Heart left ventricle (tissue), 16 donors: ENCODE data around the gene KRTAP10-10. TPM values are rescaled to one million over a fixed set of nuclear protein-coding genes. Genes with fewer than 3 reads are reported as not detected.
"Not testable (repeated sequence)": the region's sequence is repeated elsewhere in the genome, so short reads cannot be mapped to it uniquely, and the experiment has no call there.

Source experiments
- ATAC-seq, 4 donors: fragments of 200-7000 bp; cut with Tn5 transposase; one replicate each; pipeline ENCODE4 v1.9.1; 2020 to 2022; ENCODE audit warnings: moderate library complexity in 4 of 4, mild to moderate bottlenecking in 3 of 4, moderate number of reproducible peaks in 1 of 4
- DNase-seq, 5 donors: peaks; one replicate each; pipeline ENCODE4 v3.0.0-alpha.2; 2020
- H3K27ac ChIP-seq, 12 donors: fragments of 200-600 bp; sonication (generic) in 4 of 12; one replicate each; pipeline versions ENCODE4 v1.5.0 to v1.8.0; 2016 to 2022; ENCODE audit warnings: mild to moderate bottlenecking in 2 of 12
- H3K27me3 ChIP-seq, 9 donors: fragments of 200-600 bp; sonication (generic) in 2 of 9; one replicate each; pipeline versions ENCODE4 v1.5.1 to v1.8.0; 2016 to 2022; ENCODE audit warnings: mild to moderate bottlenecking in 3 of 9
- H3K36me3 ChIP-seq, 9 donors: fragments of 200-600 bp; sonication (generic) in 2 of 9; one replicate each; pipeline versions ENCODE4 v1.5.0 to v1.8.0; 2018 to 2022; ENCODE audit warnings: mild to moderate bottlenecking in 2 of 9
- H3K4me1 ChIP-seq, 12 donors: fragments of 200-600 bp; sonication (generic) in 4 of 12; one replicate each; pipeline versions ENCODE4 v1.5.0 to v1.8.0; 2016 to 2022; ENCODE audit warnings: mild to moderate bottlenecking in 3 of 12
- H3K4me3 ChIP-seq, 12 donors: fragments of 200-600 bp; sonication (generic) in 4 of 12; one replicate each; pipeline versions ENCODE4 v1.5.0 to v1.8.0; 2017 to 2022; ENCODE audit warnings: mild to moderate bottlenecking in 9 of 12, moderate library complexity in 4 of 12
- H3K9me3 ChIP-seq, 12 donors: fragments of 200-600 bp; sonication (generic) in 4 of 12; one replicate each; pipeline versions ENCODE4 v1.5.0 to v1.8.0; 2016 to 2022; ENCODE audit warnings: mild to moderate bottlenecking in 1 of 12
- POLR2A ChIP-seq, 2 donors: fragments of 450-650 bp; IDR thresholded peaks; one replicate each; pipeline ENCODE4 v1.6.1; 2017; ENCODE audit warnings: antibody characterized with exemption in 2 of 2, mild to moderate bottlenecking in 2 of 2, moderate library complexity in 2 of 2
- WGBS, 4 donors: extraction: QIAGEN DNeasy Blood & Tissue Kit in 2 of 4; methylation state at CpG; one replicate each; pipeline versions ENCODE4 v1.1.5 to v1.1.7; 2013 to 2018; 5-methylcytosine and 5-hydroxymethylcytosine counted together
- intact Hi-C, 10 donors: fragments of 100-400 bp; cut with DNase I; formaldehyde crosslinking; loops; one replicate each; pipeline versions ENCODE4 v1.11.1 to v1.14.2; 2022
- polyA plus RNA-seq, 2 donors: library from polyadenylated mRNA; stranded (reverse); fragments of 200-250 nt; gene quantifications; one replicate each; pipeline ENCODE4 v1.2.3, GENCODE V29; 2013
- total RNA-seq, 9 donors: library from RNA; depleted of rRNA in 2 of 9; stranded (reverse); fragments of >200 nt in 2 of 9; fragmentation: NEBNext Ultra II Directional in 3 of 9; extraction: Animal tissue kit (Norgen Biotek cat#: 25700) in 3 of 9; gene quantifications; one replicate each; pipeline versions ENCODE4 v1.1.0 to v1.2.4, GENCODE V29; 2016 to 2023
- TF ChIP-seq, protein P1 (sequence below), 12 donors: fragments of 200-600 bp; sonication (generic) in 4 of 12; IDR thresholded peaks; one replicate each; pipeline versions ENCODE4 v1.5.0 to v1.8.0; 2018 to 2022; ENCODE audit warnings: antibody characterized with exemption in 12 of 12, mild to moderate bottlenecking in 5 of 12
- donor health status: ischemic (EF 13 %, LVEDD 7.1; RV severe dilation, severe dysfunction).
- donor health status: healthy with polysubstance abuse.
- donor health status: DM: no; HTN: yes; CAD: no.
- donor health status: DM: no; HTN: no; CAD: no.
- donor health status: ischemic (EF 25% LVEDD 6.9; RV normal size, moderate dysfunction).
- donor health status: ischemic (EF 25% LVEDD 5.7; RV mildly dilated, moderate dysfunction).
- donor health status: healthy.
- donor health status: DM: yes; HTN: yes; CAD: no.
- donor health status: ischemic (EF 35%, LVEDD 5.7; RV mildly dilated, moderate dysfunction).
- donor health status: nonischemic (EF 11% LVEDD 7.7; RV severe dilation, severe dysfunction).
- donor health status: DM: yes; HTN: yes; CAD: no.
- donor health status: PGD.
- donor health status: ischemic (EF 29% LVEDD 5.4; RV normal size, mild dysfunction).
- donor health status: nonischemic (EF 23%, LVEDD 6.1; RV moderate dilation, normal function).

Gene KRTAP10-10
- total and polyA plus RNA-seq, 11 donors = not detected

DNA sequence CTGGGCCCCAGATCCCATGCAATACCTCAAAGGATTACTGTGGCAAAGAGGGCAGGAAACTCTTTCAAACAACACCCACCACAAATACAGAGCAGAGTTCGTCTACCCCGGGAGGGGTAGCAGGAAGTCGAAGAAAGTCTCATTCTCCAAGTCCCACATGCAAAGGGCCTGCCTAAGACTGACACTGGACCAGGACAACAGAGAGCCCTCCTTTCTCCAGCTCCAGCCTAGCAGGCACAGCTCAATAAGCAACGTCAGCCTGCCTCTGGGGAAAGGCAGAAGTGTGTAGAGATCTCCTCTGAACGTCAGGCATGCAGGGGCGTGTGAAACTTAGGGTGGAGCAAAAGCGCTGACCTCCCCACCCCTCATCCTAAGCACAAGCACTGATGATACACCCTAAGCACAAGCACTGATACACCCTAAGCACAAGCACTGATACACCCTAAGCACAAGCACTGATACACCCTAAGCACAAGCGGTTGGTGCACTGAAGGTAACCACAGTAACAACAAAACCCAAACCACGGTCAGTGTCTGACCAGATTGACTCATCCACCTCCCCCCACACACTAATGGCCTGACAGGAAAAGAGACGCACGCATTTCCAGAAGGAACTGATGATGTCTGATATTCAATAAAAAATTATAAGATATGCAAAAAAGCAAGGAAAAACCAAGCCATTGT is 21.9 kb downstream of the KRTAP10-10 start:
- Histone ChIP-seq H3K27ac (peak overlapping the region in 1 of 12 donors; percentile 74), H3K4me3 (no peak overlapping the region), H3K27me3 (peaks cover 0 to 8% (median 0%) of the 10 kb centered on the region in 9 donors), H3K36me3 (no peaks in the 10 kb centered on the region), H3K4me1 (peaks cover 0 to 4% (median 0%) of the 10 kb centered on the region in 12 donors), H3K9me3 (peaks cover 0 to 17% (median 4%) of the 10 kb centered on the region in 12 donors)
- intact Hi-C loops = no loop called here
- DNase-seq = no peak
- no peak for TF ChIP-seq POLR2A (IDR thresholded peaks at IDR 0.05)
- no peak for ATAC-seq
- WGBS, 4 donors = 53 to 64% (median 56%) methylated on average over 11 of the region's 11 CpGs

DNA sequence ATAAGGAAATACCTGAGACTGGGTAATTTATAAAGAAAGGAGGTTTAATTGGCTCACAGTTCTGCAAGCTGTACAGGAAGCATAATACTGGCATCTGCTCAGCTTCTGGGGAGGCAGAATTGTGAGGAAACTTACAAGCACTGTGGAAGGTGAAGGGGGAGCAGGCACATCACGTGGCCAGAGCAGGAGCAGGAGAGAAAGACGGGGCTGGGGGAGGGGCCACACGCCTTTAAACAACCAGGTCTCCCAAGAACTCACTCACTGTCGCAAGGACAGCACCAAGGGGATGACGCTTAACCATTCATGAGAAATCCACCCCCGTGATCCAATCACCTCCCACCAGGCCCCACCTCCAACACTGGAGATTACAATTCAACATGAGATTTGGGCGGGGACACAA is 24.4 kb downstream of the KRTAP10-10 start:
- intact Hi-C loops = loop anchor here in 1 of 10 donors (10.0 kb wide), 1 partner anchor 63 kb away; no protein-coding TSS in a partner anchor
- 41 to 59% (median 54%) methylated on average over 7 of the region's 7 CpGs for WGBS, 4 donors
- ATAC-seq = not testable (repeated sequence)

DNA sequence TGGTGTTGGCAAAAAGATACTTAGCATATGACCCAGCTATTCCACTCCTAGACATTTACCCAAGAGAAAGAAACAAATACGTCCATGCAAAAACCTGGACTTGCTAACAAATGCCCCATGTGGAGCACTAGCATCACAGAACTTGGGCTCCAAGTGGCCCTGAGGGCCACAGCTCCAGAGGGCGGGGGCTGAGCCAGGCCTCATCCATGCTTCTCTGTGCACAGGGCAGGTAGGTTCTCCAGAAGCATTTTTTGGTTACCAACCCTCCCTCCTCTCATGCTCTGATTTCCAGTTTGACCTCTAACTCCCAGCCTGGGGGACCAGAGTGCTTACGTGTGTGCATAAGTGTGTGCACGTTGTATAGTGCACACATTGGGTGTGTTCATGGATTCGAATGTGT is 27.5 kb downstream of the KRTAP10-10 start:
- ATAC-seq (no peak), DNase-seq (no peak)
- H3K9me3 ChIP-seq = peaks cover 0 to 9% (median 0%) of the 10 kb centered on the region in 12 donors
- no peak overlapping the region for H3K4me3 ChIP-seq
- H3K4me1 ChIP-seq = no peaks in the 10 kb centered on the region
- H3K36me3 ChIP-seq = no peaks in the 10 kb centered on the region
- H3K27ac ChIP-seq = no peak overlapping the region
- intact Hi-C loops = loop anchor here in 1 of 10 donors (10.0 kb wide), 1 partner anchor 60 kb away; no protein-coding TSS in a partner anchor
- WGBS, 4 donors = 81 to 83% (median 83%) methylated on average over 5 of the region's 5 CpGs
- TF ChIP-seq, protein P1, sequence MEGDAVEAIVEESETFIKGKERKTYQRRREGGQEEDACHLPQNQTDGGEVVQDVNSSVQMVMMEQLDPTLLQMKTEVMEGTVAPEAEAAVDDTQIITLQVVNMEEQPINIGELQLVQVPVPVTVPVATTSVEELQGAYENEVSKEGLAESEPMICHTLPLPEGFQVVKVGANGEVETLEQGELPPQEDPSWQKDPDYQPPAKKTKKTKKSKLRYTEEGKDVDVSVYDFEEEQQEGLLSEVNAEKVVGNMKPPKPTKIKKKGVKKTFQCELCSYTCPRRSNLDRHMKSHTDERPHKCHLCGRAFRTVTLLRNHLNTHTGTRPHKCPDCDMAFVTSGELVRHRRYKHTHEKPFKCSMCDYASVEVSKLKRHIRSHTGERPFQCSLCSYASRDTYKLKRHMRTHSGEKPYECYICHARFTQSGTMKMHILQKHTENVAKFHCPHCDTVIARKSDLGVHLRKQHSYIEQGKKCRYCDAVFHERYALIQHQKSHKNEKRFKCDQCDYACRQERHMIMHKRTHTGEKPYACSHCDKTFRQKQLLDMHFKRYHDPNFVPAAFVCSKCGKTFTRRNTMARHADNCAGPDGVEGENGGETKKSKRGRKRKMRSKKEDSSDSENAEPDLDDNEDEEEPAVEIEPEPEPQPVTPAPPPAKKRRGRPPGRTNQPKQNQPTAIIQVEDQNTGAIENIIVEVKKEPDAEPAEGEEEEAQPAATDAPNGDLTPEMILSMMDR (IDR thresholded peaks at IDR 0.05) = no peak
- TF ChIP-seq POLR2A (IDR thresholded peaks at IDR 0.05) = no peak
- H3K27me3 ChIP-seq = no peaks in the 10 kb centered on the region

More for the DNA sequence above, 24.4 kb downstream of the KRTAP10-10 start:
- not testable (repeated sequence) for H3K36me3 ChIP-seq, H3K4me3 ChIP-seq, H3K4me1 ChIP-seq, DNase-seq, H3K27me3 ChIP-seq, H3K27ac ChIP-seq
- H3K9me3 ChIP-seq = peaks cover 0 to 12% (median 0%) of the 10 kb centered on the region in 12 donors

DNA sequence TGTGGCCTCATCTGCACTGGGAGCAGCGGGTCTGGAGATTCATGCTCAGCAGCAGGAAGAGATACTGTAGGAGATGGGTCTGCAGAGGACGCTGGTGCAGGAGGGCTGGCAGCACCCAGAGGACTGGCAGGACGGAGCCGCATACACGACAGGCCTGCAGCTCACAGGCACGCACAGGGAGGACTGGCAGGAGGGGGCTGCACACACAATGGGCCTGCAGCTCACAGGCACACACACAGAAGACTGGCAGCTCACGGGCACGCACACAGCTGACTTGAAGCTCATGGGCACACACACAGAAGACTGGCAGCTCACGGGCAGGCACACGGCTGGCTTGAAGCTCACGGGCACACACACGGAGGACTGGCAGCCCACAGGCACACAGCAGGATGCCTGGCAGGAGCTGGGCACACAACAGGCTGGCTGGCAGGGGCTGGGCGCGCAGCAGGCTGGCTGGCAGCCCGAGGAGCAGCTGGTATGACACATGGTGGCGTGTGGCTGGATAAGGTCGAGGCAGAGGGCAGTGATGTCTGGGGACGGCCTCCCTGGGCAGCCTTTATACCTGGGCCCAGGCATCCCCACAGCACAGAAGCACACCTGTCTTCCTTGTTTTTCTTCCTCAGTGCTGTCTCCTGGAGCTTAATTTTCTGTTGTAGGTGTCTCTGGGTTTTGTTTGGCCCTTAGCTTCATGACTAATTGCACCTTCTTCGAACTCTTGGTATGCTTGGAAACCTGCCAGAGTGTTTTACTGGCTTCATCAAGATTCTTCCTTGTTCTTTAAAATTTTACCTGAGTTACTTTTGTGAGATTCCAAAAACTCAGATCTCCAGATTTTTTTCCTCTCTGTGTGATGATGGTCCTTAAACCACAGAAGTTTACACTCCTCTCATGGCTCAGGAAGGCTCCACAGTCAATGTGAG is 29.5 kb downstream of the KRTAP10-10 start, which contains the start of gene KRTAP12-2:
Gene KRTAP12-2, minus strand, starts transcription at position 527 of the 920 bp plus-strand sequence. Its CDS starts 41 bp downstream, at position 486.
- no peaks in the 10 kb centered on the region for H3K27me3 ChIP-seq
- 51 to 69% (median 57%) methylated on average over 17 to 19 of the region's 19 CpGs for WGBS, 4 donors
- DNase-seq (peak in 4 of 5 donors; percentile 29 to 85 (median 66)), ATAC-seq (peak; percentile 93 to 99 (median 98))
- peak within 1 kb of the TSS in 1 of 12 donors; percentile 31 for H3K27ac ChIP-seq
- intact Hi-C loops = loop anchor here in 1 of 10 donors (10.0 kb wide), 1 partner anchor 58 kb away; no protein-coding TSS in a partner anchor
- H3K36me3 ChIP-seq = no peaks in the 10 kb centered on the region
- no peaks in the 10 kb centered on the region for H3K4me1 ChIP-seq
- H3K9me3 ChIP-seq = peaks cover 0 to 19% (median 4%) of the 10 kb centered on the region in 12 donors
- TF ChIP-seq, protein P1 (IDR thresholded peaks at IDR 0.05) = no peak
- no peak for TF ChIP-seq POLR2A (IDR thresholded peaks at IDR 0.05)
- H3K4me3 ChIP-seq = no peak within 1 kb of the TSS
